ENCODE measurements around the gene ZNF710. TPM values are rescaled to one million over a fixed set of nuclear protein-coding genes. Genes with fewer than 3 reads are reported as not detected.

ZNF710 gene
- polyA plus RNA-seq, 1 donor from 2014 or later = 10.2 TPM

DNA sequence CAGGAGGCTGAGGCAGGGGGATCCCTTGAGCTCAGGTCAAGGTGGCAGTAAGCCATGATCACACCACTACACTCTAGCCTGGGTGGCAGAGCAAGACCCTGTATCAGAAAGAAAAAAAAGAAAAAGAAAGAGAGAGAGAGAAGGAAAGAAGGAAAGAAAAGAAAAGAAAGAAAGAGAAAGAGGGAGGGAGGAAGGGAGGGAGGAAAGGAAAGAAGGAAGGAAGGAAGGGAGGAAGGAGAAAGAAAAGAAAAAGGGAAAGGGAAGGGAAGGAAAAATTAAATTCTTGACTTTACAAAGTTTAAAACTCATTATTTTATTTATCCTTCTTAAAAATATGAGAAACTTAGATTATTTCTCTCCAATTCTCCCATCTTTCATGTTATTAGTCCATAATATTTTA lies 118.2 kb downstream of the ZNF710 start:
- Histone ChIP-seq H3K36me3 (ENCODE audit: insufficient read depth, low read length) (no peaks in the 10 kb centered on the region), H3F3A (ENCODE audit: insufficient read depth, low read length, poor library complexity, severe bottlenecking) (no peaks in the 10 kb centered on the region), H3K9me2 (ENCODE audit: insufficient read depth, low read length) (no peaks in the 10 kb centered on the region), H3K9me3 (ENCODE audit: low read length) (peaks cover 4% of the 10 kb centered on the region), H4K20me1 (ENCODE audit: insufficient read depth) (no peaks in the 10 kb centered on the region), H3K9ac (ENCODE audit: low read length) (no peak overlapping the region), H3K79me2 (replicated peaks; ENCODE audit: insufficient read depth, low read length) (no peaks in the 10 kb centered on the region), H3K27ac (ENCODE audit: low read length) (no peak overlapping the region), H3K27me3 (ENCODE audit: insufficient read depth, low read depth, low read length) (no peaks in the 10 kb centered on the region), H2AFZ (ENCODE audit: low read depth, low read length) (no peak overlapping the region), H3K4me2 (ENCODE audit: low read length) (no peak overlapping the region), H3K4me3 (ENCODE audit: low read length) (no peak overlapping the region)
- no peak for TF ChIP-seq EP300 (conservative IDR thresholded peaks at IDR 0.05; ENCODE audit: poor library complexity, severe bottlenecking)
- TF ChIP-seq MXI1 (conservative IDR thresholded peaks at IDR 0.05; ENCODE audit: poor library complexity, severe bottlenecking) = no peak
- no peak for TF ChIP-seq SMC3 (conservative IDR thresholded peaks at IDR 0.05; ENCODE audit: poor library complexity)

GRCh38 chr15:90121086-90121485 lies 120.0 kb downstream of the ZNF710 start:
- no peak overlapping the region for H3K27ac ChIP-seq (ENCODE audit: low read length)

More at GRCh38 chr15:90121086-90121485, 120.0 kb downstream of the ZNF710 start:
- H3K9me3 ChIP-seq (ENCODE audit: low read length) = no peaks in the 10 kb centered on the region
- H3K4me2 ChIP-seq (ENCODE audit: low read length) = no peak overlapping the region
- H3K27me3 ChIP-seq (ENCODE audit: insufficient read depth, low read depth, low read length) = no peaks in the 10 kb centered on the region
- H3K79me2 ChIP-seq (replicated peaks; ENCODE audit: insufficient read depth, low read length) = no peaks in the 10 kb centered on the region
- no peaks in the 10 kb centered on the region for H3K36me3 ChIP-seq (ENCODE audit: insufficient read depth, low read length)
- H3K9me2 ChIP-seq (ENCODE audit: insufficient read depth, low read length) = no peaks in the 10 kb centered on the region
- no peaks in the 10 kb centered on the region for H4K20me1 ChIP-seq (ENCODE audit: insufficient read depth)
- no peak overlapping the region for H2AFZ ChIP-seq (ENCODE audit: low read depth, low read length)
- no peak overlapping the region for H3K4me3 ChIP-seq (ENCODE audit: low read length)
- no peaks in the 10 kb centered on the region for H3F3A ChIP-seq (ENCODE audit: insufficient read depth, low read length, poor library complexity, severe bottlenecking)
- no peak overlapping the region for H3K9ac ChIP-seq (ENCODE audit: low read length)
- TF ChIP-seq EZH2 (IDR thresholded peaks at IDR 0.05; ENCODE audit: borderline replicate concordance, insufficient read depth, low read length, poor library complexity, severe bottlenecking) (no peak), TAF1 (IDR thresholded peaks at IDR 0.05; ENCODE audit: low read depth) (no peak), REST (IDR thresholded peaks at IDR 0.05; ENCODE audit: borderline replicate concordance) (no peak), MXI1 (conservative IDR thresholded peaks at IDR 0.05; ENCODE audit: poor library complexity, severe bottlenecking) (no peak), POLR2AphosphoS5 (IDR thresholded peaks at IDR 0.05) (no peak), SMC3 (conservative IDR thresholded peaks at IDR 0.05; ENCODE audit: poor library complexity) (no peak), RAD21 (conservative IDR thresholded peaks at IDR 0.05) (no peak), CTCF (IDR thresholded peaks at IDR 0.05; ENCODE audit: poor library complexity, severe bottlenecking) (no peak), EP300 (conservative IDR thresholded peaks at IDR 0.05; ENCODE audit: poor library complexity, severe bottlenecking) (no peak)

Data from neural cell (in vitro differentiated cells).